Peyer's patch (tissue), 4 donors: ENCODE measurements around the gene HSD17B12.

Experiments used
- CTCF ChIP-seq, 6 experiments: fragments of 450-650 bp in 4 of 6; fragments of 200-600 bp in 2 of 6; sonication (generic) in 1 of 6; IDR thresholded peaks; one replicate each; pipeline ENCODE4 v1.5.1; 2017 to 2019; ENCODE audit warnings: antibody characterized with exemption in 6 of 6, mild to moderate bottlenecking in 3 of 6, moderate library complexity in 1 of 6
- POLR2A ChIP-seq, 2 donors: fragments of 450-650 bp; IDR thresholded peaks; one replicate each; pipeline ENCODE4 v1.5.1; 2017; ENCODE audit warnings: antibody characterized with exemption in 2 of 2, mild to moderate bottlenecking in 2 of 2, moderate library complexity in 2 of 2

DNA sequence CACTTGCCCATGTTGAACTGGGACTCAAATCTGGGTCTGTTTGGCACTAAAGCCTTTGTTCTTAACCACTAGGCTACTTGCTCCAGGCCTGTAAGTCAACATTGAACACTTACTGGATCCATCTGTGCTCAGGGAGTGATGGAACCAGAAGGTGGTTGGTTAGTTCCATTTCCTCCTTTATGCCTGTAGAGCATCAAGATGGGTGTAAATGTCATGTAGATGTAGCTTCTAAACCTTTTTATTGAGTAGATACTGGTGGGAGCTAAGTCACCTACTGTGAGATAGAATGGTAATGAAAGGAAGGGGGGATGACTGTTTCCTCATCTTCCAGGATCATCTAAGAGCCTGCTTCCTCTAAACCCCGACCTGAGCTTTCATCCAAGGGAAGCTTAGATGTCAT, 161.5 kb downstream of the HSD17B12 start:
- TF ChIP-seq CTCF (IDR thresholded peaks at IDR 0.05) (no peak), POLR2A (IDR thresholded peaks at IDR 0.05) (no peak)
